OCI-LY7 (cell line): ENCODE measurements around the gene MYOZ2. TPM values are rescaled to one million over a fixed set of nuclear protein-coding genes. Genes with fewer than 3 reads are reported as not detected.

Source experiments
- BruUV-seq: library from RNA; stranded (reverse); fragments of 400-500 nt; replicated peaks from 2 replicates; lab custom pipeline; 2021; lab: Mats Ljungman, UMichigan
- CTCF ChIA-PET: fragments of 300-600 bp; sonication (Branson Sonifier 250); formaldehyde crosslinking; loops from one replicate; lab custom pipeline; 2022; ENCODE audit warnings: antibody characterized with exemption; ENCODE audit not compliant: unreplicated experiment; lab: Charles Lee
- POLR2A ChIA-PET: fragments of 300-600 bp; sonication (Branson Sonifier 250); formaldehyde crosslinking; loops from one replicate; lab custom pipeline; 2022; ENCODE audit warnings: antibody characterized with exemption; lab: Charles Lee
- DNase-seq: peaks from one replicate; pipeline ENCODE4 v3.0.0-alpha.2; 2015; ENCODE audit warnings: low spot score
- H2AFZ ChIP-seq: fragments of 200-600 bp; sonication (generic), shearing (Covaris generic); 2 replicates; pipeline ENCODE4 v1.6.1; 2014; ENCODE audit warnings: mild to moderate bottlenecking, antibody characterized with exemption, low read length, moderate library complexity
- H3K27ac ChIP-seq: fragments of 200-600 bp; sonication (generic); 2 replicates; pipeline ENCODE4 v1.5.1; 2014; ENCODE audit warnings: mixed run types, low read depth, mild to moderate bottlenecking, moderate library complexity, low read length, inconsistent platforms; ENCODE audit not compliant: poor library complexity, severe bottlenecking
- H3K36me3 ChIP-seq: fragments of 200-600 bp; sonication (generic); 2 replicates; pipeline ENCODE4 v1.6.1; 2014; ENCODE audit warnings: mild to moderate bottlenecking, antibody characterized with exemption, low read length, moderate library complexity, mixed read lengths; ENCODE audit not compliant: insufficient read depth
- H3K4me1 ChIP-seq: fragments of 200-600 bp; sonication (generic); 2 replicates; pipeline ENCODE4 v1.5.1; 2014; ENCODE audit warnings: mild to moderate bottlenecking, low read length; ENCODE audit not compliant: insufficient read depth, poor library complexity, severe bottlenecking
- H3K4me2 ChIP-seq: fragments of 200-600 bp; sonication (generic); 2 replicates; pipeline ENCODE4 v1.6.1; 2014; ENCODE audit warnings: mild to moderate bottlenecking, low read length
- H3K4me3 ChIP-seq: fragments of 200-600 bp; sonication (generic); 2 replicates; pipeline ENCODE4 v1.5.1; 2014; ENCODE audit warnings: mild to moderate bottlenecking, low read depth, low read length; ENCODE audit not compliant: poor library complexity, severe bottlenecking
- H3K79me2 ChIP-seq: fragments of 200-600 bp; sonication (generic); 2 replicates; pipeline ENCODE4 v1.6.1; 2016; ENCODE audit warnings: low read depth, mild to moderate bottlenecking, low read length, moderate library complexity, mixed read lengths; ENCODE audit not compliant: insufficient read depth
- H3K9me2 ChIP-seq: fragments of 200-600 bp; sonication (generic); 2 replicates; pipeline ENCODE4 v1.6.1; 2016; ENCODE audit warnings: mild to moderate bottlenecking, low read length, mixed read lengths; ENCODE audit not compliant: insufficient read depth
- H3K9me3 ChIP-seq: fragments of 200-600 bp; sonication (generic); 2 replicates; pipeline ENCODE4 v1.6.1; 2014; ENCODE audit warnings: mild to moderate bottlenecking, mixed run types, low read length, mixed read lengths
- H4K20me1 ChIP-seq: fragments of 200-600 bp; sonication (generic); 2 replicates; pipeline ENCODE4 v1.6.1; 2014; ENCODE audit warnings: mild to moderate bottlenecking, antibody characterized with exemption, low read length, moderate library complexity, mixed read lengths; ENCODE audit not compliant: insufficient read depth
- CTCF ChIP-seq: fragments of 200-600 bp; sonication (generic); conservative IDR thresholded peaks from 2 replicates; pipeline ENCODE4 v1.5.1; 2014; ENCODE audit warnings: mild to moderate bottlenecking, antibody characterized with exemption, low read length, moderate library complexity, mixed read lengths
- EZH2phosphoT487 ChIP-seq: fragments of 200-600 bp; sonication (generic); IDR thresholded peaks from 2 replicates; pipeline ENCODE4 v1.6.1; 2018; ENCODE audit warnings: low read depth, borderline replicate concordance, mild to moderate bottlenecking, mixed run types, antibody characterized with exemption, low read length, moderate library complexity, mixed read lengths
- intact Hi-C: fragments of 100-400 bp; cut with micrococcal nuclease; formaldehyde crosslinking; loops from one replicate; pipeline ENCODE4 v1.10.0; 2022; ENCODE audit not compliant: unreplicated experiment
- total RNA-seq, 2 experiments: library from RNA; depleted of rRNA in 1 of 2; stranded (reverse); fragments of >200 nt in 1 of 2; shearing (Covaris generic) in 1 of 2; gene quantifications; 2 replicates each; pipeline ENCODE4 v1.2.3, GENCODE V29; 2014 to 2022

The MYOZ2 gene
- total RNA-seq, 2 experiments from 2014 or later = not detected

DNA sequence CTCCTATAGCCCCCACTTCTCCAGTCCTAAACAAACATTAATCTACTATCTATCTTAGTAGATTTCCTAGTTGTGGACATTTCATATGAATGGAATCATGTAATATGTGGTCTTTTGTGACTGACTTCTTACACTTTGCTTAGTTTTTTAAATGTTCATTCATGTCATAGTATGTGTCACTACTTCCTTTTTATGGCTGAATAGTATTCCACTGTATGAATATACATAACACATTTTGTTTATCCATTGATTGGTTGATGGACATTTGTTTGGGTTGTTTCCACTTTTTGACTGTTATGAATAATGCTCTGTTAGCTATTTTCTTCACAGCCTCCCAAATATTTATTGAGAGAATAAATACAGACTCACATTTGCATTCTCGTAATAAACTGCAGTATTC is 96.7 kb downstream of the MYOZ2 start:
- Histone ChIP-seq H3K36me3 (0 out of 2 replicates have a peak, but pooled peaks cover 4% of the 10 kb centered on the region), H3K4me3 (no peak overlapping the region), H3K9me3 (no peaks in the 10 kb centered on the region), H4K20me1 (no peaks in the 10 kb centered on the region), H3K4me2 (no peak overlapping the region), H3K79me2 (peaks cover 6% of the 10 kb centered on the region; the same call in 1 of the 2 replicates), H3K4me1 (peaks cover 17% of the 10 kb centered on the region), H2AFZ (no peak overlapping the region), H3K9me2 (no peaks in the 10 kb centered on the region), H3K27ac (no peak overlapping the region)
- TF ChIP-seq CTCF (no peak), EZH2phosphoT487 (no peak)
- intact Hi-C loops = no loop called here
- ChIA-PET CTCF (no interaction called here), POLR2A (no interaction called here)
- DNase-seq = no peak
- BruUV-seq = no TSS peak

DNA sequence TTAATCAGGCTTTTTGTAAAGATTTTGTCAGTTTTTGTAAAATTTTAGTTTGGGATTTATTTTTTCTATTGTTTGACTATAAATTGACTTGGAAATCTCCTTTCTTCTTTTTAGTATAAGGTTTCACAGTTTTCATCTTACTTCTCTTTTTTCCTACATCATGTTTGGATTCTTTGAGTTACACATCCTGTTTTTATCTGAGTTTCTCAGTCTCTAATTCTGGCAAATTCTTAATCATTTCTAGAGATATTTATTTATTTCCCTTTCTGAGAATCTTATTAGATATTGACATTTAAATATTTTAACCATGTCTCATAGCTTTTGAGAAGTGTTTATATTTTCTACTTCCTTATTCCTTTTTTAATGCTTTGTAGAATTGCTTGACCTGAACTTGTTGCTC is 97.6 kb downstream of the MYOZ2 start:
- Histone ChIP-seq H3K79me2 (peaks cover 6% of the 10 kb centered on the region; the same call in 1 of the 2 replicates), H3K9me2 (no peaks in the 10 kb centered on the region), H3K4me3 (peak overlapping the region; percentile 15), H3K4me2 (peak overlapping the region; percentile 52), H3K9me3 (no peaks in the 10 kb centered on the region), H2AFZ (peak overlapping the region; percentile 47), H4K20me1 (no peaks in the 10 kb centered on the region), H3K4me1 (peaks cover 17% of the 10 kb centered on the region), H3K27ac (peak overlapping the region; percentile 24), H3K36me3 (0 out of 2 replicates have a peak, but pooled peaks cover 4% of the 10 kb centered on the region)
- no peak for DNase-seq
- BruUV-seq = no TSS peak
- ChIA-PET POLR2A (no interaction called here), CTCF (interaction anchor here (0.9 kb wide), 1 partner anchor 20 kb away, joined by 3 read pairs; the partner anchor contains the start of gene USP53)
- intact Hi-C loops = no loop called here
- TF ChIP-seq EZH2phosphoT487 (no peak), CTCF (no peak)

- intact Hi-C loops = no loop called here
Observed at GRCh38 chr4:119233750-119234149, 98.1 kb downstream of the MYOZ2 start.

More at GRCh38 chr4:119233750-119234149, 98.1 kb downstream of the MYOZ2 start:
- H4K20me1 ChIP-seq = no peaks in the 10 kb centered on the region
- H3K9me2 ChIP-seq = no peaks in the 10 kb centered on the region
- CTCF ChIA-PET = interaction anchor here (0.9 kb wide), 1 partner anchor 21 kb away, joined by 3 read pairs; the partner anchor contains the start of gene USP53
- no TSS peak for BruUV-seq
- POLR2A ChIA-PET = no interaction called here
- peak overlapping the region; percentile 24 for H3K27ac ChIP-seq
- TF ChIP-seq EZH2phosphoT487 (no peak), CTCF (no peak)
- H3K4me3 ChIP-seq = peak overlapping the region; percentile 15
- DNase-seq = peak; percentile 38
- H3K4me1 ChIP-seq = peaks cover 17% of the 10 kb centered on the region
- 0 out of 2 replicates have a peak, but pooled peaks cover 4% of the 10 kb centered on the region for H3K36me3 ChIP-seq
- peaks cover 6% of the 10 kb centered on the region; the same call in 1 of the 2 replicates for H3K79me2 ChIP-seq
- H3K9me3 ChIP-seq = no peaks in the 10 kb centered on the region
- H2AFZ ChIP-seq = peak overlapping the region; percentile 47; the same call in 1 of the 2 replicates
- H3K4me2 ChIP-seq = peak overlapping the region; percentile 52
